ENCODE results near the gene MMP10. TPM values are rescaled to one million over a fixed set of nuclear protein-coding genes. Genes with fewer than 3 reads are reported as not detected.
A peak's percentile ranks its signal among the peaks of the same experiment; 100 is the strongest.

The MMP10 gene
- total and polyA plus RNA-seq, 7 donors = 0.25 to 0.46 TPM; not detected in 5

GRCh38 chr11:102763440-102763839, 17.0 kb downstream of the MMP10 start:
- Histone ChIP-seq H3K27ac (no peak overlapping the region), H3K9me3 (no peaks in the 10 kb centered on the region), H3K27me3 (no peaks in the 10 kb centered on the region), H3K4me1 (peaks cover 0 to 21% (median 6%) of the 10 kb centered on the region in 4 donors), H3K4me3 (no peak overlapping the region), H3K36me3 (no peaks in the 10 kb centered on the region)
- DNase-seq = no peak
- TF ChIP-seq CTCF (IDR thresholded peaks at IDR 0.05) = no peak
- TF ChIP-seq EP300 (IDR thresholded peaks at IDR 0.05) = no peak
- no peak for TF ChIP-seq POLR2AphosphoS5 (IDR thresholded peaks at IDR 0.05)
- no peak for TF ChIP-seq POLR2A (IDR thresholded peaks at IDR 0.05)
- 87 to 90% methylated on average over 2 of the region's 2 CpGs for WGBS, 2 donors
- intact Hi-C loops (cut with DNase I) = no loop called here

GRCh38 chr11:102762361-102762767, 18.1 kb downstream of the MMP10 start:
- no peak overlapping the region for H3K27ac ChIP-seq
- intact Hi-C loops (cut with DNase I) = no loop called here
- peaks cover 0 to 21% (median 6%) of the 10 kb centered on the region in 4 donors for H3K4me1 ChIP-seq
- H3K4me3 ChIP-seq = no peak overlapping the region
- H3K36me3 ChIP-seq = no peaks in the 10 kb centered on the region
- H3K9me3 ChIP-seq = no peaks in the 10 kb centered on the region
- H3K27me3 ChIP-seq = no peaks in the 10 kb centered on the region
- WGBS, 2 donors = 63 to 68% methylated on average over 2 of the region's 2 CpGs
- no peak for DNase-seq
- TF ChIP-seq EP300 (IDR thresholded peaks at IDR 0.05) (no peak), POLR2A (IDR thresholded peaks at IDR 0.05) (no peak), CTCF (IDR thresholded peaks at IDR 0.05) (no peak), POLR2AphosphoS5 (IDR thresholded peaks at IDR 0.05) (no peak)

GRCh38 chr11:102761646-102762238, 18.7 kb downstream of the MMP10 start:
- Histone ChIP-seq H3K4me1 (peaks cover 0 to 21% (median 6%) of the 10 kb centered on the region in 4 donors), H3K36me3 (no peaks in the 10 kb centered on the region), H3K27me3 (no peaks in the 10 kb centered on the region), H3K27ac (no peak overlapping the region), H3K9me3 (no peaks in the 10 kb centered on the region), H3K4me3 (no peak overlapping the region)
- TF ChIP-seq POLR2AphosphoS5 (IDR thresholded peaks at IDR 0.05) (no peak), POLR2A (IDR thresholded peaks at IDR 0.05) (no peak), CTCF (IDR thresholded peaks at IDR 0.05) (no peak), EP300 (IDR thresholded peaks at IDR 0.05) (no peak)
- DNase-seq = no peak
- WGBS, 2 donors = 90 to 94% methylated on average over 4 of the region's 4 CpGs
- intact Hi-C loops (cut with DNase I) = no loop called here

- intact Hi-C loops (cut with DNase I) = no loop called here
- H3K4me1 ChIP-seq = peaks cover 0 to 21% (median 6%) of the 10 kb centered on the region in 4 donors
- no peak overlapping the region for H3K4me3 ChIP-seq
- no peak for DNase-seq
- H3K36me3 ChIP-seq = no peaks in the 10 kb centered on the region
- no peaks in the 10 kb centered on the region for H3K27me3 ChIP-seq
- H3K9me3 ChIP-seq = no peaks in the 10 kb centered on the region
- H3K27ac ChIP-seq = no peak overlapping the region
- 63 to 70% methylated on average over 4 of the region's 4 CpGs for WGBS, 2 donors
- TF ChIP-seq CTCF (IDR thresholded peaks at IDR 0.05) (no peak), POLR2AphosphoS5 (IDR thresholded peaks at IDR 0.05) (peak in 3 of 4 donors; percentile 19 to 64 (median 47)), POLR2A (IDR thresholded peaks at IDR 0.05) (no peak), EP300 (IDR thresholded peaks at IDR 0.05) (no peak)
These were observed 19.9 kb downstream of the MMP10 start for GRCh38 chr11:102760344-102761035.
